Ovary (tissue), 3 donors: Measurements from ENCODE around the gene TRIM28.

Source experiments
- POLR2A ChIP-seq: fragments of 450-650 bp; IDR thresholded peaks from one replicate; pipeline ENCODE4 v1.6.1; 2017; ENCODE audit warnings: antibody characterized with exemption, mild to moderate bottlenecking, moderate library complexity
- TF ChIP-seq, protein P1 (sequence below), 3 donors: fragments of 450-650 bp in 2 of 3; fragments of 200-600 bp in 1 of 3; IDR thresholded peaks; one replicate each; pipeline versions ENCODE4 v1.5.1 to v1.8.0; 2016 to 2022; ENCODE audit warnings: antibody characterized with exemption in 3 of 3, mild to moderate bottlenecking in 1 of 3
- donor health status: DM: no; HTN: no; CAD: no.

DNA sequence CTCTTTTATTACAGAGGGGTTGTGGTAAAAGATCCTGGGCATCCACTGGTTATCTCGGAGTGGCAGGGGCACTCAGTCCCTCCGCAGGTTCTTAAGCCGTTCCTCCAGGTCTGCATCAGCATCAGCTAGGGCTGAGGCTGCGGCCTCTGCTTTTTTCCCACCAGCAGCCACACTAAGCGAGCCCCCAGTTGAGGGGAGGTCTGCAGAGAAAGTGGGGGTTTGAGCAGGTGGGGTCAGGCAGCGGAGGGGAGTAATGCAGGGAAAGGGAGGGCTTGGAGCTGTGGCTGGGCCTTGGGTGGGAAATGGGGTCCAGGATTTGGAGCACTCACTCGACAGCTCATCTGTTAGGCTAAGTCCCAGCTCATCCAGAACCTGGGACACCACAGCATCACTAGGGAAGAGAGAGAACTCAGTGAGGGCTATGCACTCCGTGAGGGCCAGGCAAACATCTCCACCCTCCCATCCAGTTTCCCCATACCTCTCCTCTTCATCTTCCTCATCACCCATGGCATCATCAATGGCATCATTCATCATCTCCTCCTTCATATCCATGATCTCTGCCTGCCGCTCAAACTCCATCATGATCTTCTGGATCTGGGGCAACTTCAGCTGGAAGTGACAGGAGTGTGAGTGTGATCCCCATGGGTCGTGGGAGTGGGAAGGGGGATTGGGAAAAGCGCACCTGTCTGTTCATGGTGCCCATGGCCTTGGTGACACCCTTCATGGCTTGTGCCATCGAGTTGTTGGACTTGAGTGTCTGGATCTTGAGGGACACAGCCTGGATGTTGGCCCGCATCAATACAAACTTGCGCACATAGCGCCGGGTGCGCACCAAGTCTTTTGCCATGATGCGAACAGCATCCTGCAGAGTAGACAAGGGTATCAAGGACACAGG, 8.0 kb downstream of the TRIM28 start:
- TF ChIP-seq, protein P1, sequence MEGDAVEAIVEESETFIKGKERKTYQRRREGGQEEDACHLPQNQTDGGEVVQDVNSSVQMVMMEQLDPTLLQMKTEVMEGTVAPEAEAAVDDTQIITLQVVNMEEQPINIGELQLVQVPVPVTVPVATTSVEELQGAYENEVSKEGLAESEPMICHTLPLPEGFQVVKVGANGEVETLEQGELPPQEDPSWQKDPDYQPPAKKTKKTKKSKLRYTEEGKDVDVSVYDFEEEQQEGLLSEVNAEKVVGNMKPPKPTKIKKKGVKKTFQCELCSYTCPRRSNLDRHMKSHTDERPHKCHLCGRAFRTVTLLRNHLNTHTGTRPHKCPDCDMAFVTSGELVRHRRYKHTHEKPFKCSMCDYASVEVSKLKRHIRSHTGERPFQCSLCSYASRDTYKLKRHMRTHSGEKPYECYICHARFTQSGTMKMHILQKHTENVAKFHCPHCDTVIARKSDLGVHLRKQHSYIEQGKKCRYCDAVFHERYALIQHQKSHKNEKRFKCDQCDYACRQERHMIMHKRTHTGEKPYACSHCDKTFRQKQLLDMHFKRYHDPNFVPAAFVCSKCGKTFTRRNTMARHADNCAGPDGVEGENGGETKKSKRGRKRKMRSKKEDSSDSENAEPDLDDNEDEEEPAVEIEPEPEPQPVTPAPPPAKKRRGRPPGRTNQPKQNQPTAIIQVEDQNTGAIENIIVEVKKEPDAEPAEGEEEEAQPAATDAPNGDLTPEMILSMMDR (IDR thresholded peaks at IDR 0.05): no peak
- no peak for TF ChIP-seq POLR2A
